SJCRH30 (cell line): ENCODE measurements around the gene POLE. TPM values are rescaled to one million over a fixed set of nuclear protein-coding genes. Genes with fewer than 3 reads are reported as not detected.

Experiments used
- DNase-seq, 2 experiments: peaks; one replicate each; pipeline ENCODE4 v3.0.0-alpha.2; 2015 to 2020
- H3K27ac ChIP-seq: fragments of 250-450 bp; sonication (Bioruptor Pico); 2 replicates; pipeline ENCODE4 v1.5.1; 2020; ENCODE audit warnings: mild to moderate bottlenecking, moderate library complexity
- H3K27me3 ChIP-seq: fragments of 250-450 bp; sonication (Bioruptor Pico); 2 replicates; pipeline ENCODE4 v1.5.1; 2020; ENCODE audit warnings: mild to moderate bottlenecking, moderate library complexity
- H3K36me3 ChIP-seq: fragments of 250-450 bp; sonication (Bioruptor Pico); 2 replicates; pipeline ENCODE4 v1.5.1; 2020; ENCODE audit warnings: mild to moderate bottlenecking, moderate library complexity
- H3K4me1 ChIP-seq: fragments of 250-450 bp; sonication (Bioruptor Pico); 2 replicates; pipeline ENCODE4 v1.5.1; 2020; ENCODE audit warnings: mild to moderate bottlenecking, moderate library complexity
- H3K4me3 ChIP-seq: fragments of 250-450 bp; sonication (Bioruptor Pico); 2 replicates; pipeline ENCODE4 v1.5.1; 2020; ENCODE audit warnings: mild to moderate bottlenecking, moderate library complexity
- H3K9me3 ChIP-seq: fragments of 250-450 bp; sonication (Bioruptor Pico); replicated peaks from 2 replicates; pipeline ENCODE4 v1.5.1; 2020; ENCODE audit warnings: mild to moderate bottlenecking, moderate library complexity
- total RNA-seq: library from RNA; depleted of rRNA; stranded (reverse); fragments of >200 nt; shearing (Covaris generic); gene quantifications from 2 replicates; pipeline ENCODE4 v1.2.3, GENCODE V29; 2014

POLE gene
- total RNA-seq, 1 experiment from 2014 or later, result 95.8 TPM

DNA sequence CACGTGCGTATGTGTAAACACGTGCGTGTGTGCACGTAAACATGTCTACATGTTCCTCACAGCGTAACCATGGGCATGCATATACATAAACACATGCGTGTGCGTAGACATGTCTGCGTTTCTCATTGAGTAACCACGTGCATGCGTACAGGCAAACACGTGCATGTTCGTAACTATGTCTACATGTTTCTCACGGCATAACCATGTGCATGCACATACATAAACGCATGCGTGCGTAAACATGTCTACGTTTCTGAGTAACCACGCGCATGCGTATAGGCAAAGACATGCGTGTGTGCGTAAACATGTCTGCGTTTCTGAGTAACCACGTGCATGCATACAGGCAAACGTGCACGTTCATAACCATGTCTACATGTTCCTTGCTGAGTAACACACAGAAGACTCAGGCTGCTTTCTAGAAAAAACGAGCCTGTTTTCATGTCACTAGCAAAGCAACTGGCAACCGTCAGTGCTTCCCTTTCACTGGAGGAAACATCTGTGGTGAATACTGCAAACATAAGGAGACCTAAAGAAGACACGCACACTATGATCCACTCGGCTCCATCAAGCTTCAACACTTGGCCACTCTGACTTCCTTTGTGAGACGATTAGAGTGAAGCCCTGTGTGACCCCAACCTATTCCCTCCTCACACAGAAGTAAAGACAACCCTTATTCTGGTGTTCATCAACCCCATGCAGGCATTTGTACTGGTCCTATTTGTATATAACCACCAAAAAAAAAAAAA, 28.8 kb downstream of the POLE start:
- H3K4me1 ChIP-seq, result no peaks in the 10 kb centered on the region
- no peak for DNase-seq
- no peaks in the 10 kb centered on the region for H3K27me3 ChIP-seq
- peaks cover 83% of the 10 kb centered on the region for H3K36me3 ChIP-seq
- no peak overlapping the region for H3K4me3 ChIP-seq
- no peaks in the 10 kb centered on the region for H3K9me3 ChIP-seq
- no peak overlapping the region for H3K27ac ChIP-seq

- no peaks in the 10 kb centered on the region for H3K4me1 ChIP-seq
- peaks cover 81% of the 10 kb centered on the region for H3K36me3 ChIP-seq
- H3K4me3 ChIP-seq, result no peak overlapping the region
- DNase-seq, result no peak
- no peaks in the 10 kb centered on the region for H3K9me3 ChIP-seq
- no peak overlapping the region for H3K27ac ChIP-seq
- H3K27me3 ChIP-seq, result no peaks in the 10 kb centered on the region
These were observed 30.0 kb downstream of the POLE start for GRCh38 chr12:132657004-132657727.

DNA sequence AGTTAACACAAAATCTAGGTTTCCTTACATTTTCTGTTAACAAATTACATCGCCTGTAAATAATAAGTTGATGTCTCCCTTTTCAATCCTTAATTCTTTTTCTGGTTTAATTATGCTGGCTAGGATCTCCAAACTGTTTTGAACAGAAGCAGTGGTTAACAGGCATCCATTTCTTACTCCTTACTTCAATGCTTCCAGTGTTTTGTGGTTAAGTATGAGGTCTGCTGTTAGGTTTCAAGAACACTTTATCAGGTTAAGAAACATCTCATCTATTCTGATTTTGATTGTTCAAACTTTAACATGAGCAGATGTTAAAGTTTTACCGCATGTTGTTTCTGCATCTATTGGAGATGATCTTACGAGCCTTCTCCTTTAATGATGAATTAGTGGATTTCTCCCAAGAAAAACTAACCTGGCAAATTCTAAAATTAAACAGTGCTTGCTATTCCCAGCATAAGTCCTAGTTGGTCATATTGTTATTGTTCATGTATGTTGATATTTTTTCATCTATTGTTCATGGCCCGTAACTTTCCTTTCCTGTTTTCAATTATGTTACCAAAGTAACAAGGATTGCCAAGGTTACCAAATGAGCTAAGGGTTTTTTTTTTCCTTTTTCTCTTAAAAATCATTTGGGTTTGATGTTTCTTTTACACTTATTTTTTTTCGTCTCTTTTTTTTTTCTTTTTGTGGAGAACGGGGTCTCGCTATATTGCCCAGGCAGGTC, 33.4 kb downstream of the POLE start:
- no peak overlapping the region for H3K27ac ChIP-seq
- H3K36me3 ChIP-seq, result peaks cover 78% of the 10 kb centered on the region
- no peaks in the 10 kb centered on the region for H3K27me3 ChIP-seq
- H3K9me3 ChIP-seq, result no peaks in the 10 kb centered on the region
- no peak overlapping the region for H3K4me3 ChIP-seq
- no peak for DNase-seq
- H3K4me1 ChIP-seq, result no peaks in the 10 kb centered on the region

DNA sequence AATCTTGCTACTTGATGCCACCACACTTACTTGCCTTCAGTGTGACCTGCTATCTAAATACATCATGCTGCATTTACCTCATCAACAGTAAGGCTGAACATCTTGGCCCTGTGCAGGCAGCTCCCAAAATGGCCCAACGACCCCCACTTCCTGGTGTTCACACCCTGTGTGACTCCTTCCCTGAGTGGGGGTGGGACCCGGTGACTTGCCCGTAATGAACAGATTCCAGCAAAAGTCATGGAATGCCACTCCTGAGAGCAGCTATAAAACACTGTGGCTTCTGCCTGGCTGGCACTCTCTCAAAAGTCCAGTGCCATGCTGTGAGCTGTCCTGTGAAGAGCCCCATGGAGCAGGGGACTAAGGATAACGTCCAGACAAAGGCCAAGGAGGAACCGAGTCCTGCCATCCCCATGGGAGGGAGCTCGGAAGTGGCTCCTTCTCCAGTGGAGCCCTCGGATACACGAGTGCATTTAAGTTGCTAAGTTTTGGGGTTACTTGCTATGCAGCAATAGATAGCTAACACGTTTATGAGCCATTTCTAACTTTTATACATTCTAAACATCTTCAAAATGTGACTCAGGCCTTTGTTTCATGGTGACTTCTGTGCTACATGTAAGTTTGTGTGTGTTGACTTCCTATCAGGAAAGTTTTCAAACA, 35.6 kb downstream of the POLE start:
- Histone ChIP-seq H3K9me3 (no peaks in the 10 kb centered on the region), H3K4me1 (no peaks in the 10 kb centered on the region), H3K4me3 (no peak overlapping the region), H3K27ac (no peak overlapping the region), H3K27me3 (no peaks in the 10 kb centered on the region), H3K36me3 (peaks cover 73% of the 10 kb centered on the region)
- DNase-seq, result no peak

GRCh38 chr12:132649226-132649945, 37.8 kb downstream of the POLE start:
- Histone ChIP-seq H3K4me3 (no peak overlapping the region), H3K4me1 (no peaks in the 10 kb centered on the region), H3K27me3 (no peaks in the 10 kb centered on the region), H3K9me3 (no peaks in the 10 kb centered on the region), H3K27ac (no peak overlapping the region), H3K36me3 (peaks cover 64% of the 10 kb centered on the region)
- DNase-seq, result no peak

GRCh38 chr12:132648616-132649225, 38.4 kb downstream of the POLE start:
- Histone ChIP-seq H3K4me3 (no peak overlapping the region), H3K36me3 (peaks cover 60% of the 10 kb centered on the region), H3K27me3 (no peaks in the 10 kb centered on the region), H3K9me3 (no peaks in the 10 kb centered on the region), H3K4me1 (no peaks in the 10 kb centered on the region), H3K27ac (no peak overlapping the region)
- DNase-seq, result no peak

DNA sequence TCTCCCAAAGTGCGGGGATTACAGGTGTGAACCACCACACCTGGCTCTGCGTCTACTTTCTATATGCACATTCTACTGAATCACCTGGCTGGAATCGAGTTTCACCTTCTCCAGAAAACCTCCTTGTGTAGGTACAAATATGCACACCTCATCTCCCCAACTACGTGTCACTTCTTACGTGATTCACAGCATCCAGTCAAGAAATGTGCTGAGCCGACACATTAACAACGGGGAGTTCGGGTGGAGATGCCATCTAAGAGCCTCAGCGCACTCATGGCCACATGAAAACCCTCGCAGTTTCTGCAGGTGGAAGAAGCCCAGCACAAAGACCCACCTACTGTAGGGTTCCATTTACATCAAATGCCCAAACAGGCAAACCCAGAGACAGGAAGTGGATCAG, 39.3 kb downstream of the POLE start:
- Histone ChIP-seq H3K27ac (no peak overlapping the region), H3K4me3 (no peak overlapping the region), H3K36me3 (peaks cover 60% of the 10 kb centered on the region), H3K4me1 (no peaks in the 10 kb centered on the region), H3K27me3 (no peaks in the 10 kb centered on the region), H3K9me3 (no peaks in the 10 kb centered on the region)
- DNase-seq, result no peak

DNA sequence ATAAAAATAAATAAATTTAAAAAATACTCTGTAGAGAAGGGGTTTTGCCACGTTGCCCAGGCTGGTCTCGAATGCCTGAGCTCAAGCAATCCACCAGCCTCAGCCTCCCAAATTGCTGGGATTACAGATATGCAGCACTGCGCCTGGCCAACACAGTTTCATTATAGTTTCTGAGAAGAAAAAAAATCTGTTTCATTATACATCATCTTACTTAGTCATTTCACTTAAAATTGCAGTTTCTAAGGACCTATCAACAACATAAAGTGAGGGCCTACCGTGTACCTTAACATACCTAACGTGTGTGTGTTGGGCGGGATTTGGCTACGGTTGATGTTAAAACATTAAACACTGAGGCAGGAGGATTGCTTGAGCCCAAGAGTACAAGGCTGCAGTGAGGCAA, 40.3 kb downstream of the POLE start:
- no peaks in the 10 kb centered on the region for H3K27me3 ChIP-seq
- H3K36me3 ChIP-seq, result peaks cover 65% of the 10 kb centered on the region
- no peak overlapping the region for H3K27ac ChIP-seq
- H3K4me1 ChIP-seq, result no peaks in the 10 kb centered on the region
- no peaks in the 10 kb centered on the region for H3K9me3 ChIP-seq
- H3K4me3 ChIP-seq, result no peak overlapping the region
- no peak for DNase-seq

- no peak for DNase-seq
- Histone ChIP-seq H3K27me3 (no peaks in the 10 kb centered on the region), H3K4me3 (no peak overlapping the region), H3K27ac (no peak overlapping the region), H3K9me3 (no peaks in the 10 kb centered on the region), H3K4me1 (no peaks in the 10 kb centered on the region), H3K36me3 (peaks cover 47% of the 10 kb centered on the region)
These were observed 44.0 kb downstream of the POLE start for GRCh38 chr12:132642846-132643835.

- H3K27ac ChIP-seq, result no peak overlapping the region
- H3K4me3 ChIP-seq, result no peak overlapping the region
- H3K36me3 ChIP-seq, result peaks cover 52% of the 10 kb centered on the region
- no peaks in the 10 kb centered on the region for H3K27me3 ChIP-seq
- DNase-seq, result no peak
- H3K9me3 ChIP-seq, result no peaks in the 10 kb centered on the region
- H3K4me1 ChIP-seq, result no peaks in the 10 kb centered on the region
These were observed 45.1 kb downstream of the POLE start for GRCh38 chr12:132641811-132642650.

- Histone ChIP-seq H3K27me3 (no peaks in the 10 kb centered on the region), H3K36me3 (peaks cover 48% of the 10 kb centered on the region), H3K4me3 (no peak overlapping the region), H3K9me3 (no peaks in the 10 kb centered on the region), H3K4me1 (no peaks in the 10 kb centered on the region), H3K27ac (no peak overlapping the region)
- no peak for DNase-seq
These were observed 46.2 kb downstream of the POLE start for GRCh38 chr12:132640936-132641335.

DNA sequence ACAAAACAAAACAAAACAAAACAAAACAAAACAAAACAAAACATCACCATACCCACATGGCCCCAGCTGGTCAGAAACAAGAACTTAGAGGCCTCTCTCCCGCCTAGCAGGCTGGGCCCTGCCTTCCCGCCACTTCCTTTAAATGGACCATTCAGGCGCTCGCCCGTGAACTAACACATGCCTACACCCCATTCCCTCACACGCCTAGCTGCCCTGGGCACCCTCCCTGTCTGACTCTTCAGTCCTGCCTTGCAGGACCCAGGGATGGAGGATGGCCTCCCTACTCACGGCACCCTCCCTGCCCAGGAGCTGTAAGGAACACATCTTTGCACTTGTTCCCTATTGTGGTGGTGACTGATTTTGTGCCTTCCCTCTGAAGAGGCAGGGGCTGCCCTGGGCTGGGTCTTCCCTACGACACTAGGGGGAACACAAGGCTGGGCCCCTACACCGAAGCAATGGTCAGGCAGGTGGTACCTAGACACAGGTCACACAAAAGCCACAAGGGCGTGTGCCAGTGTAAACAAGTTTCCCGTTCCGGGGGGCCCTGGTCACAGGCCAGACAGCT, 47.1 kb downstream of the POLE start:
- Histone ChIP-seq H3K9me3 (no peaks in the 10 kb centered on the region), H3K27ac (no peak overlapping the region), H3K27me3 (no peaks in the 10 kb centered on the region), H3K4me3 (no peak overlapping the region), H3K36me3 (peaks cover 55% of the 10 kb centered on the region), H3K4me1 (no peaks in the 10 kb centered on the region)
- no peak for DNase-seq
